Kidney (tissue), 14 donors: ENCODE measurements around the gene KRTAP5-3. TPM values are rescaled to one million over a fixed set of nuclear protein-coding genes. Genes with fewer than 3 reads are reported as not detected.
A peak's percentile ranks its signal among the peaks of the same experiment; 100 is the strongest.

ENCODE experiments used
- DNase-seq, 5 donors: peaks; one replicate each; pipeline ENCODE4 v3.0.0-alpha.2; 2013 to 2020
- FAIRE-seq: peaks from 2 replicates; lab custom pipeline; 2012; peaks lifted over from hg19 to GRCh38; lab: Jason Lieb, UNC
- H3K27ac ChIP-seq, 2 donors: one replicate each; pipeline ENCODE4 v1.7.0; 2013; ENCODE audit warnings: low read depth in 2 of 2, low read length in 2 of 2, inconsistent platforms in 1 of 2
- H3K27me3 ChIP-seq: one replicate; pipeline ENCODE4 v1.7.1; 2013; ENCODE audit warnings: low read length, inconsistent platforms; ENCODE audit not compliant: control insufficient read depth, insufficient read depth
- H3K36me3 ChIP-seq, 3 donors: one replicate each; pipeline versions ENCODE4 v1.7.0 to v1.7.1; 2013; ENCODE audit warnings: low read length in 3 of 3, control low read depth in 1 of 3, inconsistent platforms in 1 of 3; ENCODE audit not compliant: insufficient read depth in 3 of 3, control insufficient read depth in 2 of 3
- H3K4me1 ChIP-seq, 3 donors: one replicate each; pipeline versions ENCODE4 v1.7.0 to v1.7.1; 2013; ENCODE audit warnings: low read length in 3 of 3, inconsistent platforms in 1 of 3, low read depth in 1 of 3; ENCODE audit not compliant: control insufficient read depth in 2 of 3, insufficient read depth in 2 of 3
- H3K4me3 ChIP-seq, 3 donors: one replicate each; pipeline versions ENCODE4 v1.7.0 to v1.8.1; 2013; ENCODE audit warnings: low read length in 3 of 3, control low read depth in 1 of 3, inconsistent platforms in 1 of 3
- H3K9ac ChIP-seq, 3 donors: one replicate each; pipeline versions ENCODE4 v1.7.0 to v1.7.1; 2013; ENCODE audit warnings: low read length in 3 of 3, control low read depth in 1 of 3, inconsistent platforms in 1 of 3
- H3K9me3 ChIP-seq, 3 donors: one replicate each; pipeline versions ENCODE4 v1.7.0 to v1.7.1; 2013; ENCODE audit warnings: low read length in 3 of 3, control low read depth in 1 of 3, inconsistent platforms in 1 of 3; ENCODE audit not compliant: control insufficient read depth in 2 of 3, insufficient read depth in 1 of 3
- intact Hi-C: fragments of 100-400 bp; cut with DNase I; formaldehyde crosslinking; loops from one replicate; pipeline ENCODE4 v1.11.1; 2022
- polyA plus RNA-seq: library from polyadenylated mRNA; stranded (reverse); fragments of 350-450 nt; fragmentation: Illumina TruSeq; extraction: RNeasy Lipid Tissue Mini Kit (QIAGEN cat#74804); gene quantifications from one replicate; pipeline ENCODE4 v1.2.3, GENCODE V29; 2014; ENCODE audit warnings: low read depth, low replicate concordance; ENCODE audit not compliant: insufficient read depth
- total RNA-seq: library from RNA; stranded (reverse); fragmentation: NEBNext Ultra II Directional; extraction: Animal tissue kit (Norgen Biotek cat#: 25700); gene quantifications from one replicate; pipeline ENCODE4 v1.2.1, GENCODE V29; 2021
- TF ChIP-seq, protein P1 (sequence below): IDR thresholded peaks from 3 replicates; pipeline ENCODE4 v1.5.1; 2012; ENCODE audit warnings: mild to moderate bottlenecking, moderate library complexity, borderline replicate concordance; ENCODE audit not compliant: insufficient read depth; ENCODE audit errors: extremely low read depth
- donor health status: control.
- donor health status: control.
- donor health status: control.
- donor health status: control.
- donor health status: control.
- donor health status: DM: yes; HTN: yes; CAD: no.
- donor health status: Normal renal cell carcinoma (clear cell type).

The KRTAP5-3 gene
- total and polyA plus RNA-seq, 2 donors from 2014 or later: not detected

GRCh38 chr11:1558775-1559110 lies 49.5 kb downstream of the KRTAP5-3 start:
- H3K4me3 ChIP-seq: peak overlapping the region in 1 of 3 donors; percentile 1
- no peaks in the 10 kb centered on the region for H3K27me3 ChIP-seq
- H3K9ac ChIP-seq: peak overlapping the region in 1 of 3 donors; percentile 59
- TF ChIP-seq, protein P1, sequence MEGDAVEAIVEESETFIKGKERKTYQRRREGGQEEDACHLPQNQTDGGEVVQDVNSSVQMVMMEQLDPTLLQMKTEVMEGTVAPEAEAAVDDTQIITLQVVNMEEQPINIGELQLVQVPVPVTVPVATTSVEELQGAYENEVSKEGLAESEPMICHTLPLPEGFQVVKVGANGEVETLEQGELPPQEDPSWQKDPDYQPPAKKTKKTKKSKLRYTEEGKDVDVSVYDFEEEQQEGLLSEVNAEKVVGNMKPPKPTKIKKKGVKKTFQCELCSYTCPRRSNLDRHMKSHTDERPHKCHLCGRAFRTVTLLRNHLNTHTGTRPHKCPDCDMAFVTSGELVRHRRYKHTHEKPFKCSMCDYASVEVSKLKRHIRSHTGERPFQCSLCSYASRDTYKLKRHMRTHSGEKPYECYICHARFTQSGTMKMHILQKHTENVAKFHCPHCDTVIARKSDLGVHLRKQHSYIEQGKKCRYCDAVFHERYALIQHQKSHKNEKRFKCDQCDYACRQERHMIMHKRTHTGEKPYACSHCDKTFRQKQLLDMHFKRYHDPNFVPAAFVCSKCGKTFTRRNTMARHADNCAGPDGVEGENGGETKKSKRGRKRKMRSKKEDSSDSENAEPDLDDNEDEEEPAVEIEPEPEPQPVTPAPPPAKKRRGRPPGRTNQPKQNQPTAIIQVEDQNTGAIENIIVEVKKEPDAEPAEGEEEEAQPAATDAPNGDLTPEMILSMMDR: no peak
- H3K9me3 ChIP-seq: no peaks in the 10 kb centered on the region
- DNase-seq: no peak
- no peak for FAIRE-seq
- H3K36me3 ChIP-seq: no peaks in the 10 kb centered on the region
- intact Hi-C loops: no loop called here
- peak overlapping the region; percentile 90 to 95 for H3K27ac ChIP-seq
- peaks cover 0 to 21% (median 3%) of the 10 kb centered on the region in 3 donors for H3K4me1 ChIP-seq

DNA sequence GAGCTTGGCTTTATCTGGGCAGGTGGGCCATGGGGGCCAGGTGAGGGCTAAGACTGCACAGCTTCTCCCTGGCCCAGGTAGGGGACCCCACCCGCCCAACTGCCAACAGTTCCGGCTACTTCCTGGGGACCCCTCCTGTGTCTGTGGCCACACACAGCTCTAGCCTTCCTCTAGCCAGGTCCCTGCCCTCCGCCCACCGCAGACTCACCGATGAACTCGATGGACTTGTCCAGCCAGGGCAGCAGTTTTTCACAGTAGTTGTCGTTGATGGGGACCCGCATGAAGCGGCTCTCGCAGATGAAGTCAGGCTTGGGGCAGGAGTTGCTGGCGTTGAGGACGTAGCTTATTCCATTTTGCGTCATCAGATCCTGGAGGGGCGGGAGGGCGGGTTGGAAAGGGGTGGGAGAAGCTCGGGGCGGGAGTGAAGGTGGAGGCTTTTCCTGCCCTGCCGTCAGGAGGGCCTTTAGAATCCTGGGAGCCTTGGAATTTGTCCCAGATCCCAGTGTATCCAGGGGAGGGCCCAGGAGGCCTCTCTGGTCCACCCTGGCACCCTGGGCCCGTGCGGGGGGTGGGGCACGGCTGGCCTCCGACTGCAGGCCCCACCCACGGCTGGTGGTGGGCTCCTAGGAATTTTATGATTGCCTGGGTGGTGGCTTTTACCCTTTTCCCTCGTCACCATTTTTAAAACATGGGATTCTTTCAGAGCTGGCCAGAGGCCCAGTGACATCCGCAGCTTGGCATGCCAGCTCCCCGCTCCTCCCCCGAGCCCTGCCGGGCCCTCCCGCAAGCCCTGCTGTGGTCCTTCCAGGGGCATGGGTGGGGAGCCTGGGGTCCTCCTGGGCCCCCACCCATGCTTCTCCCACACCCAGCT lies 50.1 kb downstream of the KRTAP5-3 start:
- DNase-seq: peak in 3 of 5 donors; percentile 52 to 89 (median 53)
- H3K4me3 ChIP-seq: peak overlapping the region in 1 of 3 donors; percentile 1

More for the DNA sequence above, 50.1 kb downstream of the KRTAP5-3 start:
- Histone ChIP-seq H3K9ac (peak overlapping the region in 1 of 3 donors; percentile 69), H3K27ac (peak overlapping the region; percentile 90 to 95), H3K4me1 (peaks cover 0 to 21% (median 3%) of the 10 kb centered on the region in 3 donors), H3K9me3 (no peaks in the 10 kb centered on the region), H3K27me3 (no peaks in the 10 kb centered on the region), H3K36me3 (no peaks in the 10 kb centered on the region)
- FAIRE-seq: no peak
- intact Hi-C loops: no loop called here
- TF ChIP-seq, protein P1: no peak

Other genes starting within 250 kb of the KRTAP5-3 start
- 1.2 TPM for gene BRSK2, start 218.5 kb downstream of the KRTAP5-3 start, total RNA-seq
- gene BRSK2, start 218.5 kb downstream of the KRTAP5-3 start, polyA plus RNA-seq: 0.43 TPM
- 51.7 TPM for gene MOB2, start 121.7 kb downstream of the KRTAP5-3 start, total RNA-seq
- gene MOB2, start 121.7 kb downstream of the KRTAP5-3 start, polyA plus RNA-seq: 50.7 TPM
- 9.1 TPM for gene DUSP8, start 36.2 kb downstream of the KRTAP5-3 start, total RNA-seq
- gene DUSP8, start 36.2 kb downstream of the KRTAP5-3 start, polyA plus RNA-seq: 1.9 TPM
- gene KRTAP5-1, start 23.2 kb downstream of the KRTAP5-3 start, total RNA-seq: not detected
- gene KRTAP5-1, start 23.2 kb downstream of the KRTAP5-3 start, polyA plus RNA-seq: not detected
- gene KRTAP5-2, start 10.2 kb downstream of the KRTAP5-3 start, total RNA-seq: not detected
- gene KRTAP5-2, start 10.2 kb downstream of the KRTAP5-3 start, polyA plus RNA-seq: not detected
- gene KRTAP5-4, start 13.7 kb upstream of the KRTAP5-3 start, total RNA-seq: not detected
- gene KRTAP5-4, start 13.7 kb upstream of the KRTAP5-3 start, polyA plus RNA-seq: not detected
- gene KRTAP5-5, start 21.3 kb upstream of the KRTAP5-3 start, total RNA-seq: not detected
- gene KRTAP5-5, start 21.3 kb upstream of the KRTAP5-3 start, polyA plus RNA-seq: not detected
- gene KRTAP5-6, start 88.7 kb upstream of the KRTAP5-3 start, total RNA-seq: not detected
- not detected for gene KRTAP5-6, start 88.7 kb upstream of the KRTAP5-3 start, polyA plus RNA-seq
- 6.4 TPM for gene IFITM10, start 142.1 kb upstream of the KRTAP5-3 start, total RNA-seq
- 2.3 TPM for gene IFITM10, start 142.1 kb upstream of the KRTAP5-3 start, polyA plus RNA-seq
- gene CTSD, start 155.5 kb upstream of the KRTAP5-3 start, total RNA-seq: 2,183 TPM
- 2,764 TPM for gene CTSD, start 155.5 kb upstream of the KRTAP5-3 start, polyA plus RNA-seq
- gene SYT8, start 226.5 kb upstream of the KRTAP5-3 start, total RNA-seq: 1.7 TPM
- gene SYT8, start 226.5 kb upstream of the KRTAP5-3 start, polyA plus RNA-seq: 1.2 TPM
- gene TNNI2, start 230.5 kb upstream of the KRTAP5-3 start, total RNA-seq: 1.3 TPM
- not detected for gene TNNI2, start 230.5 kb upstream of the KRTAP5-3 start, polyA plus RNA-seq
- gene LSP1, start 244.6 kb upstream of the KRTAP5-3 start, total RNA-seq: 26.1 TPM
- gene LSP1, start 244.6 kb upstream of the KRTAP5-3 start, polyA plus RNA-seq: 8.4 TPM